CD4-positive, CD25-positive, alpha-beta regulatory T cell (primary cell): ENCODE measurements around the gene CABLES1. TPM values are rescaled to one million over a fixed set of nuclear protein-coding genes. Genes with fewer than 3 reads are reported as not detected.

ENCODE experiments used
- ATAC-seq, 2 donors: fragments of 150-1000 bp; cut with Tn5 transposase; one replicate each; pipeline ENCODE4 v1.10.0; 2021; ENCODE audit warnings: low read depth in 2 of 2, moderate number of reproducible peaks in 2 of 2, moderate library complexity in 1 of 2
- DNase-seq, 3 donors: peaks; one replicate each; pipeline versions ENCODE4 v3.0.0 to v3.0.0-alpha.2; 2012 to 2022; ENCODE audit warnings: mixed read lengths in 1 of 3
- H3K27ac ChIP-seq: one replicate; pipeline ENCODE4 v1.7.0; 2013; ENCODE audit warnings: mild to moderate bottlenecking, low read length; ENCODE audit not compliant: insufficient read depth, poor library complexity, severe bottlenecking
- H3K27me3 ChIP-seq: one replicate; pipeline ENCODE4 v1.7.0; 2013; ENCODE audit warnings: low read length; ENCODE audit not compliant: control insufficient read depth, insufficient read depth
- H3K36me3 ChIP-seq: one replicate; pipeline ENCODE4 v1.7.0; 2013; ENCODE audit warnings: mild to moderate bottlenecking, low read length, moderate library complexity; ENCODE audit not compliant: control insufficient read depth, insufficient read depth
- H3K4me1 ChIP-seq: 2 replicates; pipeline ENCODE4 v1.7.0; 2013; ENCODE audit warnings: mild to moderate bottlenecking, low read length; ENCODE audit not compliant: insufficient read depth, control insufficient read depth, poor library complexity, severe bottlenecking
- H3K4me3 ChIP-seq: one replicate; pipeline ENCODE4 v1.7.0; 2013; ENCODE audit warnings: low read depth, mild to moderate bottlenecking, low read length, moderate library complexity
- H3K9me3 ChIP-seq, 2 experiments: 1 replicate in 1 of 2; 2 replicates in 1 of 2; pipeline ENCODE4 v1.7.0; 2013; ENCODE audit warnings: low read length in 2 of 2, mild to moderate bottlenecking in 1 of 2, moderate library complexity in 1 of 2; ENCODE audit not compliant: control insufficient read depth in 2 of 2
- H3K27ac Mint-ChIP-seq, 3 donors: one replicate each; pipeline ENCODE4 v1.8.0; 2020 to 2022; ENCODE audit warnings: mild to moderate bottlenecking in 3 of 3, mixed read lengths in 3 of 3, moderate library complexity in 2 of 3
- H3K27me3 Mint-ChIP-seq: one replicate; pipeline ENCODE4 v1.8.0; 2022; ENCODE audit warnings: mild to moderate bottlenecking, mixed read lengths
- H3K36me3 Mint-ChIP-seq: one replicate; pipeline ENCODE4 v1.8.0; 2020; ENCODE audit warnings: mixed read lengths
- H3K4me1 Mint-ChIP-seq, 4 donors: one replicate each; pipeline ENCODE4 v1.8.0; 2020 to 2022; ENCODE audit warnings: mixed read lengths in 4 of 4, mild to moderate bottlenecking in 1 of 4
- H3K4me3 Mint-ChIP-seq, 4 donors: one replicate each; pipeline ENCODE4 v1.8.0; 2020 to 2022; ENCODE audit warnings: mild to moderate bottlenecking in 4 of 4, mixed read lengths in 4 of 4, moderate library complexity in 3 of 4
- H3K9me3 Mint-ChIP-seq, 7 donors: one replicate each; pipeline ENCODE4 v1.8.0; 2020 to 2022; ENCODE audit warnings: mixed read lengths in 7 of 7, mild to moderate bottlenecking in 3 of 7, moderate library complexity in 2 of 7
- polyA plus RNA-seq, 4 donors: library from polyadenylated mRNA; unstranded; fragments of 300-500 nt; fragmentation: Illumina TruSeq; gene quantifications; one replicate each; pipeline ENCODE4 v1.2.3, GENCODE V29; 2021
- total RNA-seq: library from RNA; stranded (reverse); gene quantifications from one replicate; pipeline ENCODE4 v1.2.3, GENCODE V29; 2022

The CABLES1 gene
- total and polyA plus RNA-seq, 5 donors from 2014 or later = 0.46 to 5.4 TPM; not detected in 3

DNA sequence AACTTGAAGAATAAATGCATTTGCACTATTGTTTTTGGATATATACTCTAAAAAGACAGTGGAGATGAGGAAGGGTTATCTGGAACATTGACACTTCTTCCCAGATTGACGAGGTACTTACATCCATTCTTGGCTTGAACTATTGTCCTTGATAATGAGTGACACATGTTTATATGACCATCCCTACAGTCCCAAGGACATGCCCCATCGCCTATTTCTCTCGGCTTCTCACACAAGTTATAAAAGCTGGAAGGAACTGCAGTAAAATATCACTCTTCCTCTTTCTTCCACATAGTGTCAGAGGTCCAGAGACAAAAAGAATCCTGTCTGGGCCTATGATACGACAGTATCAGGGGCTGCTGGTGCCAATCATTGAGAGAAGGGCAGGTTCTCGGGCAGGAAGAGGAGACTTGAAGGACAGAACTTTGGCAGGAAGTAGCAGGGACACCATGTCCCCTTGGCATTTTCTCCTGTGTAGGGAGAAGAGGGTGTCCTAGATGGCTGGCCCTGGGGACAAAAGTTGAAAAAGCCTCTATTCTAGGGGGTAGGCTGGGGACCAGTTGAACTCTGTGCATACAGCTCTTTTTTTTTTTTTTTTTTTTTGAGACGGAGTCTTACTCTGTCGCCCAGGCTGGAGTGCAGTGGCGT, 5.8 kb upstream of the CABLES1 start:
- H3K4me3 ChIP-seq = no peak overlapping the region
- ATAC-seq (no peak), DNase-seq (no peak)
- peaks cover 39% of the 10 kb centered on the region for H3K27me3 Mint-ChIP-seq
- no peak overlapping the region for H3K27ac Mint-ChIP-seq
- peaks cover 6% of the 10 kb centered on the region for H3K4me1 ChIP-seq
- no peaks in the 10 kb centered on the region for H3K9me3 ChIP-seq
- H3K9me3 Mint-ChIP-seq = peaks cover 0 to 2% (median 0%) of the 10 kb centered on the region in 7 donors
- no peak overlapping the region for H3K4me3 Mint-ChIP-seq
- H3K27me3 ChIP-seq = peaks cover 2% of the 10 kb centered on the region
- no peak overlapping the region for H3K27ac ChIP-seq
- peaks cover 2 to 10% (median 5%) of the 10 kb centered on the region in 4 donors for H3K4me1 Mint-ChIP-seq
- no peaks in the 10 kb centered on the region for H3K36me3 ChIP-seq
- H3K36me3 Mint-ChIP-seq = no peaks in the 10 kb centered on the region

- Mint-ChIP-seq H3K4me3 (peak overlapping the region in 1 of 4 donors; percentile 0), H3K27me3 (peaks cover 38% of the 10 kb centered on the region), H3K27ac (no peak overlapping the region), H3K36me3 (no peaks in the 10 kb centered on the region), H3K4me1 (peaks cover 2 to 18% (median 10%) of the 10 kb centered on the region in 4 donors), H3K9me3 (peaks cover 0 to 2% (median 0%) of the 10 kb centered on the region in 7 donors)
- Histone ChIP-seq H3K27ac (no peak overlapping the region), H3K4me1 (peaks cover 24% of the 10 kb centered on the region), H3K9me3 (no peaks in the 10 kb centered on the region), H3K27me3 (peaks cover 6% of the 10 kb centered on the region), H3K4me3 (no peak overlapping the region), H3K36me3 (no peaks in the 10 kb centered on the region)
- DNase-seq (peak; percentile 49 to 80 (median 66)), ATAC-seq (peak; percentile 48 to 55)
Observed at GRCh38 chr18:23131693-23132319, 3.5 kb upstream of the CABLES1 start.

DNA sequence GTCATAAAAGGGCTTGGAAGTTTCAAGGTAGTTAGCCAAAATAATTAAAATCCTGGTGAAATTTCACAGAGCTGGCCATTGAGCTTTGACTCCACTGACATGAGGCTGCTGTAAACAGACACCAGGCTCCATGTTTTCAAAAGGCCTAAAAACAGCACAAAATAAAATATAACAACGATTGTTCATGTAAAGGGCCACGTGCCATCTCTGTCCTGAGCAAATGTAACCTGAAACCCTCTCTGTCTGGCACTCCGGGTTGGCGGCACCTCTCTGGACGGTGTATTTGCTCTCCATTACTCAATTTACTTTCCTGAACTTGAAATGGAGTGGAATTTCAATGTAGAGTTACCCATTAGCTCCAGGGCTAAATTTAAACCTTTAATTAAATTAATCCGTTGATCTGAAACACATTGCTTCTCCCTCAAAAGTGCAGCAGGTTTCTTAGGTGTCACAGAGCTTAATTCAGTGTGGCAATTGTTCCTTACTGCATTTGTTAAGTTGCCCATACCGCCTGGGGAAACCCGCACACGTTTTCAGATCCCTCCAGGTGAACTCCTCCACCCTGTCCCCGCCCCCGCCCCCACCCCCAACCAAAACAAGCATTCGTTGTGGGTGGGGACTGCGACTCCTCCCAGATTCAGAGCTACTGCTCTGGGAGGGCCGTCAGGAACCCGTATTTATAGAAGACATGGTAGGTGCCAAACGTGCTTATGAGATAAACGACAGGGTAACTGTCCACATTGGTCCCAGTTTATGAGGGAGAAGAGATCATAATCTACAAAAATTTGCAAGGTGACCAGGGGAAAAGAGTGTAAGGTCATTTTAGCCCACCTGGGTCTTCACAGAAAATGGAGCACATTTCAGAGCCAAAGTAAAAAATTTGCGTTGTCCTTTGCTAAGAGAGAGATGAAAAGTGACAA, 1.2 kb upstream of the CABLES1 start:
- no peaks in the 10 kb centered on the region for H3K36me3 ChIP-seq
- peak overlapping the region; percentile 82 to 92 (median 90) for H3K4me3 Mint-ChIP-seq
- ATAC-seq (no peak), DNase-seq (peak in 2 of 3 donors; percentile 13 to 80)
- peaks cover 17% of the 10 kb centered on the region for H3K27me3 ChIP-seq
- H3K9me3 ChIP-seq = no peaks in the 10 kb centered on the region
- H3K4me1 ChIP-seq = peaks cover 24% of the 10 kb centered on the region
- no peak overlapping the region for H3K27ac ChIP-seq
- H3K27me3 Mint-ChIP-seq = peaks cover 46% of the 10 kb centered on the region
- no peak overlapping the region for H3K27ac Mint-ChIP-seq
- H3K9me3 Mint-ChIP-seq = no peaks in the 10 kb centered on the region
- no peaks in the 10 kb centered on the region for H3K36me3 Mint-ChIP-seq
- H3K4me3 ChIP-seq = peak overlapping the region; percentile 66
- H3K4me1 Mint-ChIP-seq = peaks cover 2 to 19% (median 13%) of the 10 kb centered on the region in 4 donors

DNA sequence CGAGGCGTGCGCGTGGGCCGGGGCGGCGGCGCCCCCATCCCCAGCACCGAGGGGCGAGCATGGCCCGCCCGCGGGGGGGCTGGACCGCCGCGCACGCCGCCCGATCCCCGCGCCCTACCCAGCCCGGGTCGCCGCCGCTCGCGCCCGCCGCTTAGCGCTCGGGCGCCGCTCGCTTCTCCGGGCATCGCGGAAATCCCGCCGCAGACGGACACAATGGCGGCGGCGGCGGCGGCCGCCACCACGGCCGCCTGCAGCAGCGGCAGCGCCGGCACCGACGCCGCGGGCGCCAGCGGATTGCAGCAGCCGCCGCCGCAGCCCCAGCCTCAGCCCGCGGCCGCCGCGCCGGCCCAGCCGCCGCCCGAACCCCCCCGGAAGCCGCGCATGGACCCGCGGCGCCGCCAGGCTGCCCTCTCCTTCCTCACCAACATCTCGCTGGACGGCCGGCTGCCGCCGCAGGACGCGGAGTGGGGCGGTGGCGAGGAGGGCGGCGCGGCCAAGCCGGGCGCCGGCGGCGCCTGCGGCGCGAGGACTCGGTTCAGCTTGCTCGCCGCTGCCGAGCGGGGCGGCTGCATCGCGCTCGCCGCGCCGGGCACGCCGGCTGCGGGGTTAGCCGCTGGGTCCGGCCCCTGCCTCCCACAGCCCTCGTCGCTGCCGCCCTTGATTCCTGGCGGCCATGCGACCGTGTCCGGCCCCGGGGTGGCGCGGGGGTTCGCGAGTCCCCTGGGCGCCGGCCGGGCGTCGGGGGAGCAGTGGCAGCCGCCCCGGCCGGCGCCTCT, 453 bp downstream of the CABLES1 start:
- Histone ChIP-seq H3K27me3 (peaks cover 17% of the 10 kb centered on the region), H3K27ac (no peak overlapping the region), H3K4me3 (no peak overlapping the region), H3K9me3 (no peaks in the 10 kb centered on the region), H3K36me3 (no peaks in the 10 kb centered on the region), H3K4me1 (peaks cover 24% of the 10 kb centered on the region)
- DNase-seq = peak; percentile 7 to 40 (median 18)
- ATAC-seq = peak; percentile 29 to 45
- Mint-ChIP-seq H3K27me3 (peaks cover 51% of the 10 kb centered on the region), H3K4me1 (peaks cover 2 to 19% (median 13%) of the 10 kb centered on the region in 4 donors), H3K27ac (no peak overlapping the region), H3K9me3 (no peaks in the 10 kb centered on the region), H3K36me3 (no peaks in the 10 kb centered on the region), H3K4me3 (peak overlapping the region in 1 of 4 donors; percentile 92)

DNA sequence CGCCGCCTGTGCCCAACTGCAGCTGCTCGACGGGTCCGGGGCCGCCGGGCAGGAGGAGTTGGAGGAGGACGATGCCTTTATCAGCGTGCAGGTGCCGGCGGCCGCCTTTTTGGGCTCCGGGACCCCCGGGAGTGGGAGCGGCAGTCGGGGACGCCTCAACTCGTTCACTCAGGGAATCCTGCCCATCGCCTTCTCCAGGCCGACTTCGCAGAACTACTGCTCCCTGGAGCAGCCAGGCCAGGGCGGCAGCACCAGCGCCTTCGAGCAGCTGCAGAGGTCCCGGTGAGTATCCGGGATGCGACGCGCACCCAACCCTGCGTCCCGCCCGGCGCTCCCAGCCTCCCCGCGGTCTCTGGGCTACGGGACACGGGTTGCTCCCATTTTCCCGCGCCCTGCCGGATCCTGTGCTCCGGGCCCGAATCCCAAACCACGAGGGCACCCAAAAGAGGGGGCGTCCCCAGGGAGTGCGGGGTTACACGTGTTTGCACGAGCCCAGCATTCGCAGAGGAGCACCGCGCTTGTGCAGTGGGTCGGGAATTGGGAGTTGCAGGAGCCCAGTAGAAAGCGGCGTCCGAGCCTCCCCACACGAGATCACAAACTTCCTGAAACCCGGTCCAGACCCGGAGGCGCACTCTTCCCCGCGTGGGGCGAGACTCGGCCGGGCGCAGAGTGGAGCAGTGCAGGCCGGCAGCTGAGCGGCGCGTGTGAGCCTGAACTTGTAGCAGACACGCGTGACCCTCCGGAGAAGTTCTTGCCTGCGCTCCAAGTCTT, 1.2 kb downstream of the CABLES1 start:
- H3K27ac ChIP-seq = no peak overlapping the region
- H3K4me3 ChIP-seq = no peak overlapping the region
- peaks cover 24% of the 10 kb centered on the region for H3K4me1 ChIP-seq
- Mint-ChIP-seq H3K27me3 (peaks cover 51% of the 10 kb centered on the region), H3K4me3 (peak overlapping the region; percentile 54 to 90 (median 70)), H3K36me3 (no peaks in the 10 kb centered on the region), H3K9me3 (no peaks in the 10 kb centered on the region), H3K4me1 (peaks cover 2 to 19% (median 13%) of the 10 kb centered on the region in 4 donors), H3K27ac (no peak overlapping the region)
- no peaks in the 10 kb centered on the region for H3K9me3 ChIP-seq
- H3K36me3 ChIP-seq = no peaks in the 10 kb centered on the region
- peak in 1 of 2 donors; percentile 5 for ATAC-seq
- H3K27me3 ChIP-seq = peaks cover 17% of the 10 kb centered on the region
- DNase-seq = peak in 1 of 3 donors; percentile 44

DNA sequence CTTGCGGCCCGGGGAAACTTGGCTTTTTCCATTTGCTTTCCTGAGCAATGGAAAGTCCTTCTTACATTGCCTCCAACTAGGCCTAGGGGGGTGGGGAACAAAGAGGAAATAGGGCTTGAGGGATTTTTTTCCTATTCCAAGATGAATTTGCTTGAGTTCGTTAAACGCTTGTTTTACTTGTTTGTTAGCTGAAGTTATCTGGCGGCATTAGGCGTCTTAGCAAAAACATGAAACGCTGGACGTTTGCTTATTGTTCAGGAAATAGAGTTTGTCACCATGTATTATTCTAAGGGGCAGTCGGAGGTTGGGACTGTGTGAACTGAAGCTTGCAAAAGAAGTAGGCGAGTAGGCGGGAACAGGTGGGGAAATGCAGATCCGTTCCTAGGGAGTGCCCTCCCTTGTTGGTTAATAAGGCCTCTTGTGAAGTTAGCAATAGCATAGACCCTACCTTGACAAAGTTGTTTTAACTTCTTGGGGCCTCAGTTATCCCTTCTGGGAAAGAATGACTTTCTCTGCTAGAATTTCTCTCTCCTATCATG, 1.9 kb downstream of the CABLES1 start:
- no peak overlapping the region for H3K4me3 ChIP-seq
- peaks cover 17% of the 10 kb centered on the region for H3K27me3 ChIP-seq
- peak overlapping the region; percentile 54 to 90 (median 70) for H3K4me3 Mint-ChIP-seq

More for the DNA sequence above, 1.9 kb downstream of the CABLES1 start:
- Mint-ChIP-seq H3K9me3 (no peaks in the 10 kb centered on the region), H3K36me3 (no peaks in the 10 kb centered on the region), H3K27ac (no peak overlapping the region), H3K4me1 (peaks cover 2 to 17% (median 12%) of the 10 kb centered on the region in 4 donors), H3K27me3 (peaks cover 47% of the 10 kb centered on the region)
- ATAC-seq (no peak), DNase-seq (no peak)
- no peak overlapping the region for H3K27ac ChIP-seq
- no peaks in the 10 kb centered on the region for H3K9me3 ChIP-seq
- H3K36me3 ChIP-seq = no peaks in the 10 kb centered on the region
- peaks cover 24% of the 10 kb centered on the region for H3K4me1 ChIP-seq
